Smooth muscle cell (in vitro differentiated cells): Measurements from ENCODE around the gene RAB3C. TPM values are rescaled to one million over a fixed set of nuclear protein-coding genes. Genes with fewer than 3 reads are reported as not detected.
"Not testable (repeated sequence)": the region's sequence is repeated elsewhere in the genome, so short reads cannot be mapped to it uniquely, and the experiment has no call there.

Experiments
- DNase-seq: peaks from one replicate; lab custom pipeline; 2025; ENCODE audit not compliant: unreplicated experiment; lab: John Stamatoyannopoulos, UW
- H2AFZ ChIP-seq: fragments of 200-600 bp; sonication (generic); 2 replicates; pipeline ENCODE4 v1.6.0; 2016; ENCODE audit warnings: antibody characterized with exemption, low read depth, mild to moderate bottlenecking
- H3F3A ChIP-seq: fragments of 200-600 bp; sonication (generic); 2 replicates; pipeline ENCODE4 v1.6.0; 2017; ENCODE audit warnings: antibody characterized with exemption, low read depth
- H3K27ac ChIP-seq: fragments of 200-600 bp; sonication (generic); 2 replicates; pipeline ENCODE4 v1.5.1; 2016; ENCODE audit warnings: low read depth, mild to moderate bottlenecking
- H3K27me3 ChIP-seq: fragments of 200-600 bp; sonication (generic); 2 replicates; pipeline ENCODE4 v1.6.1; 2016; ENCODE audit warnings: low read depth, mild to moderate bottlenecking
- H3K36me3 ChIP-seq: fragments of 200-600 bp; sonication (generic); 2 replicates; pipeline ENCODE4 v1.5.1; 2016; ENCODE audit warnings: low read depth
- H3K4me1 ChIP-seq: fragments of 200-600 bp; sonication (generic); 2 replicates; pipeline ENCODE4 v1.5.1; 2016; ENCODE audit warnings: low read depth
- H3K4me2 ChIP-seq: fragments of 200-600 bp; sonication (generic); 2 replicates; pipeline ENCODE4 v1.6.0; 2016; ENCODE audit warnings: mild to moderate bottlenecking
- H3K4me3 ChIP-seq: fragments of 200-600 bp; sonication (generic); 2 replicates; pipeline ENCODE4 v1.5.1; 2016; ENCODE audit warnings: mild to moderate bottlenecking
- H3K79me2 ChIP-seq: fragments of 200-600 bp; sonication (generic); 2 replicates; pipeline ENCODE4 v1.6.0; 2016; ENCODE audit warnings: low read depth, mild to moderate bottlenecking
- H3K9ac ChIP-seq: fragments of 200-600 bp; sonication (generic); 2 replicates; pipeline ENCODE4 v1.6.0; 2016; ENCODE audit warnings: low read depth
- H3K9me3 ChIP-seq: fragments of 200-600 bp; sonication (generic); replicated peaks from 2 replicates; pipeline ENCODE4 v1.5.1; 2016; ENCODE audit warnings: low read depth
- H4K20me1 ChIP-seq: fragments of 200-600 bp; sonication (generic); 2 replicates; pipeline ENCODE4 v1.6.0; 2016; ENCODE audit warnings: low read depth
- WGBS: methylation state at CpG from one replicate; pipeline ENCODE4 v1.1.7; 2016; ENCODE audit warnings: low lambda C conversion rate; 5-methylcytosine and 5-hydroxymethylcytosine counted together
- polyA plus RNA-seq: library from polyadenylated mRNA; unstranded; fragments of >200 nt; fragmentation: Nextera tagmentation; extraction: Ambion mirVana; gene quantifications from 2 replicates; pipeline ENCODE4 v1.2.1, GENCODE V29; 2016
- total RNA-seq: library from RNA; depleted of rRNA; stranded (reverse); fragments of >200 nt; gene quantifications from 2 replicates; pipeline ENCODE4 v1.2.3, GENCODE V29; 2014
- TF ChIP-seq, protein P1 (sequence below): fragments of 200-600 bp; sonication (generic); IDR thresholded peaks from 2 replicates; pipeline ENCODE4 v1.5.1; 2017; ENCODE audit warnings: borderline replicate concordance, mild to moderate bottlenecking, antibody characterized with exemption; ENCODE audit not compliant: insufficient read depth, poor library complexity, severe bottlenecking

RAB3C gene, protein sequence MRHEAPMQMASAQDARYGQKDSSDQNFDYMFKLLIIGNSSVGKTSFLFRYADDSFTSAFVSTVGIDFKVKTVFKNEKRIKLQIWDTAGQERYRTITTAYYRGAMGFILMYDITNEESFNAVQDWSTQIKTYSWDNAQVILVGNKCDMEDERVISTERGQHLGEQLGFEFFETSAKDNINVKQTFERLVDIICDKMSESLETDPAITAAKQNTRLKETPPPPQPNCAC
- total RNA-seq = 0.36 and 1.1 TPM in 2 replicates
- polyA plus RNA-seq = 0.10 and 0.93 TPM in 2 replicates

- Histone ChIP-seq H3K4me2 (peak within 1 kb of the TSS; percentile 94), H3K36me3 (no peaks in the 10 kb centered on the region), H3F3A (no peaks in the 10 kb centered on the region), H3K9ac (no peak within 1 kb of the TSS), H3K27ac (no peak within 1 kb of the TSS), H2AFZ (peak within 1 kb of the TSS; percentile 99), H3K9me3 (no peaks in the 10 kb centered on the region), H4K20me1 (no peaks in the 10 kb centered on the region), H3K4me1 (no peaks in the 10 kb centered on the region), H3K79me2 (peaks cover 6% of the 10 kb centered on the region), H3K27me3 (peaks cover 18% of the 10 kb centered on the region), H3K4me3 (peak within 1 kb of the TSS; percentile 79)
- TF ChIP-seq, protein P1, sequence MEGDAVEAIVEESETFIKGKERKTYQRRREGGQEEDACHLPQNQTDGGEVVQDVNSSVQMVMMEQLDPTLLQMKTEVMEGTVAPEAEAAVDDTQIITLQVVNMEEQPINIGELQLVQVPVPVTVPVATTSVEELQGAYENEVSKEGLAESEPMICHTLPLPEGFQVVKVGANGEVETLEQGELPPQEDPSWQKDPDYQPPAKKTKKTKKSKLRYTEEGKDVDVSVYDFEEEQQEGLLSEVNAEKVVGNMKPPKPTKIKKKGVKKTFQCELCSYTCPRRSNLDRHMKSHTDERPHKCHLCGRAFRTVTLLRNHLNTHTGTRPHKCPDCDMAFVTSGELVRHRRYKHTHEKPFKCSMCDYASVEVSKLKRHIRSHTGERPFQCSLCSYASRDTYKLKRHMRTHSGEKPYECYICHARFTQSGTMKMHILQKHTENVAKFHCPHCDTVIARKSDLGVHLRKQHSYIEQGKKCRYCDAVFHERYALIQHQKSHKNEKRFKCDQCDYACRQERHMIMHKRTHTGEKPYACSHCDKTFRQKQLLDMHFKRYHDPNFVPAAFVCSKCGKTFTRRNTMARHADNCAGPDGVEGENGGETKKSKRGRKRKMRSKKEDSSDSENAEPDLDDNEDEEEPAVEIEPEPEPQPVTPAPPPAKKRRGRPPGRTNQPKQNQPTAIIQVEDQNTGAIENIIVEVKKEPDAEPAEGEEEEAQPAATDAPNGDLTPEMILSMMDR = no peak
- DNase-seq = peak; percentile 59
- WGBS = 2% methylated on average over 43 of the region's 43 CpGs
Measured at GRCh38 chr5:58582803-58583491, at the start of gene RAB3C. RAB3C (plus strand) TSS chr5:58583075; CDS start chr5:58583209, 134 bp downstream.

DNA sequence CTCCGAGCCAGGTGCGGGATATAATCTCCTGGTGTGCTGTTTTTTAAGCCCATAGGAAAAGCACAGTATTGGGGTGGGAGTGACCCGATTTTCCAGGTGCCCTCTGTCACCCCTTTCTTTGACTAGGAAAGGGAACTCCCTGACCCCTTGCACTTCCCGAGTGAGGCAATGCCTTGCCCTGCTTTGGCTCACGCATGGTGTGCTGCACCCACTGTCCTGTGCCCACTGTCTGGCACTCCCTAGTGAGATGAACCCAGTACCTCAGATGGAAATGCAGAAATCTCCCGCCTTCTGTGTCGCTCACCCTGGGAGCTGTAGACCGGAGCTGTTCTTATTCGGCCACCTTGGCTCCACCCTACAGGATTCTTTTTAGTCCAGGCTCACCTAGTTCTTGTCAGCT lies 40.9 kb upstream of the RAB3C start:
- H3K4me1 ChIP-seq, H3K27ac ChIP-seq, H4K20me1 ChIP-seq, DNase-seq, H3K9me3 ChIP-seq, H2AFZ ChIP-seq, H3F3A ChIP-seq, H3K79me2 ChIP-seq, H3K4me2 ChIP-seq, H3K27me3 ChIP-seq, H3K36me3 ChIP-seq, H3K4me3 ChIP-seq, H3K9ac ChIP-seq: not testable (repeated sequence)
- 98% methylated on average over 9 of the region's 9 CpGs for WGBS

GRCh38 chr5:58542709-58543108 lies 40.2 kb upstream of the RAB3C start:
- no peaks in the 10 kb centered on the region for H4K20me1 ChIP-seq
- H3K9me3 ChIP-seq = no peaks in the 10 kb centered on the region
- TF ChIP-seq, protein P1 = no peak
- no peaks in the 10 kb centered on the region for H3K27me3 ChIP-seq
- no peaks in the 10 kb centered on the region for H3F3A ChIP-seq
- 86% methylated on average over 1 of the region's 1 CpG for WGBS
- DNase-seq = no peak
- no peak overlapping the region for H3K27ac ChIP-seq
- no peak overlapping the region for H3K9ac ChIP-seq
- no peaks in the 10 kb centered on the region for H3K79me2 ChIP-seq
- no peaks in the 10 kb centered on the region for H3K4me1 ChIP-seq
- H3K4me3 ChIP-seq = no peak overlapping the region
- no peak overlapping the region for H2AFZ ChIP-seq
- H3K36me3 ChIP-seq = no peaks in the 10 kb centered on the region
- no peak overlapping the region for H3K4me2 ChIP-seq

DNA sequence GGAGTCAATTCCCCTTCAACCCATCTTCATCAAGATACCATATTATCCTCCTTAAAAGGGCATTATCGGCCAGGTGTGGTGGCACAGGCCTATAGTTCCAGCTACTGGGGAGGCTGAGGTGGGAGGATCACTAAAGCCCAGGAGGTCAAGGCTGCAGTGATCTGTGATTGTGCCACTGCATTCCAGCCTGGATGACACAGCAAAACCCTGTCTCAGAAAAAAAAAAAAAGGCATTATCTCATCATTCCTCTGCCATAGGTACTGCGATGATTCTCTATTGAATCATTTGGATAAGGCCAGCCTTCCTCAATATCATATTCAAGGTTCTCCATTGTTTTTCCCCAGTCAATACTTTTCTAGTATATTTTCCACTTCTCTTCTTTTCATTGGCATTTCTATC lies 39.2 kb upstream of the RAB3C start:
- Histone ChIP-seq H3K4me1 (no peaks in the 10 kb centered on the region), H2AFZ (no peak overlapping the region), H3K4me2 (no peak overlapping the region), H3K79me2 (no peaks in the 10 kb centered on the region), H3K36me3 (no peaks in the 10 kb centered on the region), H3K27me3 (no peaks in the 10 kb centered on the region), H3K27ac (no peak overlapping the region), H3K9me3 (no peaks in the 10 kb centered on the region), H3K4me3 (no peak overlapping the region), H4K20me1 (no peaks in the 10 kb centered on the region), H3F3A (no peaks in the 10 kb centered on the region), H3K9ac (no peak overlapping the region)
- WGBS = 98% methylated on average over 2 of the region's 2 CpGs
- TF ChIP-seq, protein P1 = no peak
- no peak for DNase-seq
